Measurements from ENCODE around the gene C1QTNF12. TPM values are rescaled to one million over a fixed set of nuclear protein-coding genes. Genes with fewer than 3 reads are reported as not detected.

The C1QTNF12 gene
- total RNA-seq, 1 donor: 0.36 TPM

DNA sequence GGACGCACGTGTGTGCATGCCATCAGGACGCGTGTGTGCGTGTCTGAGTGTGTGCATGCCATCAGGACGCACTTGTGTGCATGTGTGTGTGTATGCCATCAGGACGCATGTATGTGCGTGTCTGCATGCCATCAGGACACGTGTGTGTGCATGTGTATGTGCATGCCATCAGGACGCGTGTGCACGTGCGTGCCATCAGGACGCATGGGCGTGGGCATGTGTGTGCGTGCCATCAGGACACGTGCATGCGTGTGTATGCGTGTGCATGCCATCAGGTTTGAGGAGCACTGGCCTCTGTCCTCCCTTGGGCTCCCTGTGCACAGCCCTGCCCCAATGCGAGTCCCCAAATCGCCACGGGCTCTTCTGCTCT, 12.6 kb upstream of the C1QTNF12 start:
- Histone ChIP-seq H3K9me3 (ENCODE audit: low read depth, low read length) (no peaks in the 10 kb centered on the region), H3K36me3 (ENCODE audit: insufficient read depth, low read length) (peaks cover 77% of the 10 kb centered on the region), H3K79me2 (ENCODE audit: insufficient read depth, low read length) (peaks cover 64% of the 10 kb centered on the region), H3K4me3 (ENCODE audit: insufficient read depth, low read length) (no peak overlapping the region), H3K4me2 (ENCODE audit: insufficient read depth, low read length) (no peak overlapping the region), H3K27ac (ENCODE audit: low read depth, low read length) (no peak overlapping the region), H3K4me1 (ENCODE audit: insufficient read depth, low read length) (peaks cover 4% of the 10 kb centered on the region), H2AFZ (ENCODE audit: low read length) (no peak overlapping the region), H3K27me3 (ENCODE audit: insufficient read depth, low read length) (no peaks in the 10 kb centered on the region), H4K20me1 (ENCODE audit: insufficient read depth, low read length) (peaks cover 40% of the 10 kb centered on the region)
- TF ChIP-seq, protein P1, sequence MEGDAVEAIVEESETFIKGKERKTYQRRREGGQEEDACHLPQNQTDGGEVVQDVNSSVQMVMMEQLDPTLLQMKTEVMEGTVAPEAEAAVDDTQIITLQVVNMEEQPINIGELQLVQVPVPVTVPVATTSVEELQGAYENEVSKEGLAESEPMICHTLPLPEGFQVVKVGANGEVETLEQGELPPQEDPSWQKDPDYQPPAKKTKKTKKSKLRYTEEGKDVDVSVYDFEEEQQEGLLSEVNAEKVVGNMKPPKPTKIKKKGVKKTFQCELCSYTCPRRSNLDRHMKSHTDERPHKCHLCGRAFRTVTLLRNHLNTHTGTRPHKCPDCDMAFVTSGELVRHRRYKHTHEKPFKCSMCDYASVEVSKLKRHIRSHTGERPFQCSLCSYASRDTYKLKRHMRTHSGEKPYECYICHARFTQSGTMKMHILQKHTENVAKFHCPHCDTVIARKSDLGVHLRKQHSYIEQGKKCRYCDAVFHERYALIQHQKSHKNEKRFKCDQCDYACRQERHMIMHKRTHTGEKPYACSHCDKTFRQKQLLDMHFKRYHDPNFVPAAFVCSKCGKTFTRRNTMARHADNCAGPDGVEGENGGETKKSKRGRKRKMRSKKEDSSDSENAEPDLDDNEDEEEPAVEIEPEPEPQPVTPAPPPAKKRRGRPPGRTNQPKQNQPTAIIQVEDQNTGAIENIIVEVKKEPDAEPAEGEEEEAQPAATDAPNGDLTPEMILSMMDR (IDR thresholded peaks at IDR 0.05; ENCODE audit: extremely low read depth, low read depth, low read length): no peak
- no peak for DNase-seq (ENCODE audit: insufficient read length, low spot score, missing footprints)

DNA sequence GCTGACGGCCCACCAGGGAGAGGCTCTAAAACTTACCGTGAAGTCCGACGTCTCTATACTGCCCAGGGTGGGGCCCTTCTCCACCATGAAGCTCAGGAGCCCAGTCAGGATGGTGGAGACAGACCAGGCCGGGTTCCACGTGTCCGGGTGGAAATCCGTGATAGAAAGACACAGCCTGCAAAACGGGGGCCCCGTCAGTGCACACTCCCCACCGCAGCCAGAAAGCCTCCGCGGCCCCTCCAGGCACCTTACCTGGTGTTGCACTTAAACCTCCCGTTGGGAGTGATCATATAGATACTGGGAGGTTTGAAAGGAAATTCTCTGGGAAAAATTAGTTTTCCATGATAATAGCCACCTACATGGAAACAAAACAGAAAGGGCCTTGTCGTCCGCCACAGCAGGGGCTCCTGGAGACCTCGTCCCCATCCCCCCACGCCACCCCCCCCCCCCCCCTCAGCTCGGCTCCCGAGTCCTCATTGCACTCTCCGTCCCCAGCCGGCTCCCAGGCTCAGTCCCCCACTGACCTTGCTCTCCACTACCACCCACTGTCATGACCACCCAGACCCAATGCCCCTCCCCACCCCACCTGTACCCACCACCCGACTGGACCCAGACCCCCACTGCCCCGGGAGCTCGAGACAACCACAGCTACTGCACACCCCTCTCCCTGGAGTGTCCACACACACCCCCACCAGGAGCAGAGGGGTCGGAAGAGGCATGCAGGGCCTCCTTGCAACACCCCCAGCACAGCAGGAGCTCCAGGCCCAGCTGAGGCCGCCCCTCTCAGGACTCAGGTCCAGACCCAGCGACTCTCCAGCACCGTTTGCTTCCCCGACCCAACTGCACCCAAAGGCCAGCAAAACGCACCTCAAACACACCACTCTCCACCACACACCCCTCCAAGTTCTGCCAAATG, 10.7 kb upstream of the C1QTNF12 start:
- TF ChIP-seq, protein P1 (IDR thresholded peaks at IDR 0.05; ENCODE audit: extremely low read depth, low read depth, low read length): no peak
- Histone ChIP-seq H3K36me3 (ENCODE audit: insufficient read depth, low read length) (peaks cover 74% of the 10 kb centered on the region), H3K4me3 (ENCODE audit: insufficient read depth, low read length) (no peak overlapping the region), H3K27ac (ENCODE audit: low read depth, low read length) (no peak overlapping the region), H3K4me1 (ENCODE audit: insufficient read depth, low read length) (no peaks in the 10 kb centered on the region), H3K4me2 (ENCODE audit: insufficient read depth, low read length) (no peak overlapping the region), H3K9me3 (ENCODE audit: low read depth, low read length) (no peaks in the 10 kb centered on the region), H3K27me3 (ENCODE audit: insufficient read depth, low read length) (no peaks in the 10 kb centered on the region), H2AFZ (ENCODE audit: low read length) (no peak overlapping the region), H4K20me1 (ENCODE audit: insufficient read depth, low read length) (peaks cover 32% of the 10 kb centered on the region), H3K79me2 (ENCODE audit: insufficient read depth, low read length) (peaks cover 45% of the 10 kb centered on the region)
- DNase-seq (ENCODE audit: insufficient read length, low spot score, missing footprints): no peak

DNA sequence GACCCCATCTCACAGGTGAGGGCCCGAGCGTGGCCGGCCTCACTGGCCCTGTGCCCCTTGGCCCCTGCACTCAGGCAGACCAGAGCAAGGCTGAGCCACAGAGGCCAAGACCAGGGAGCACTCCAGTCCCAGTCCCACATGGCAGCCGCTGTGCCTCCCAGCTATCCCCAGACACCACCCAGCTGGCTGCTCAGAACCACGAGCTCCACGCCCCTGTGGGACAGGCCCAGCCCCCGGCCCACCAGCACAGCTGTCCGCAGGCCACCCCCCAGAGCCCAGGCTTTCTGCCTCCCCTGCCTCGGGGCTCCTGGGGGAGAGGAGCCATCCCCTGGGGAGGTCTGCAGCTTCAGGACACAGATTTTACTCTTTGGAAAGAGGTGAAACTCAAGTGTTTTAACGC, 9.1 kb upstream of the C1QTNF12 start:
- H3K9me3 ChIP-seq (ENCODE audit: low read depth, low read length): no peaks in the 10 kb centered on the region
- H4K20me1 ChIP-seq (ENCODE audit: insufficient read depth, low read length): peaks cover 28% of the 10 kb centered on the region
- H2AFZ ChIP-seq (ENCODE audit: low read length): no peak overlapping the region
- TF ChIP-seq, protein P1 (IDR thresholded peaks at IDR 0.05; ENCODE audit: extremely low read depth, low read depth, low read length): no peak
- H3K4me2 ChIP-seq (ENCODE audit: insufficient read depth, low read length): no peak overlapping the region
- peaks cover 59% of the 10 kb centered on the region for H3K36me3 ChIP-seq (ENCODE audit: insufficient read depth, low read length)
- no peaks in the 10 kb centered on the region for H3K4me1 ChIP-seq (ENCODE audit: insufficient read depth, low read length)
- DNase-seq (ENCODE audit: insufficient read length, low spot score, missing footprints): peak; percentile 88
- H3K4me3 ChIP-seq (ENCODE audit: insufficient read depth, low read length): no peak overlapping the region
- H3K27ac ChIP-seq (ENCODE audit: low read depth, low read length): no peak overlapping the region
- peaks cover 32% of the 10 kb centered on the region for H3K79me2 ChIP-seq (ENCODE audit: insufficient read depth, low read length)
- H3K27me3 ChIP-seq (ENCODE audit: insufficient read depth, low read length): no peaks in the 10 kb centered on the region

DNA sequence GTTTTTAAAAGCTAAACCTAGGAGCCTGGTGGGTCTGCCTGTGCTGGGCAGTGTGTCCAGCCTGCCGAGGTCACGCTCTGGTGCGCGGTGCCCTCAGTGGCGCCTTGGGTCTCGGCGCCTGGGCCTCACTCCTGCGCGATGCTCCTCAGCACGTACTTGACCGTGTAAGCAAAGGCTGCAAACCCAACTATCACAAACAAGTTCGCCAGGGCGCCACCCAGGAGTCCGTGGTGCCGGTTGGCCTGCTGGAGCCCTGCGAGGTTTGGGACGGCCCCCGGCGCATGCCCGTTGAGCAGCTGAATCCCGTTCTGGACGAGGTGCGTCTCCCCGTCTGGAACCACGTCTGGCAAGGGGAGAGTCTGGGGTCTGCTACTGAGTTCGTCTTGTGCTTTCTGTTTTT, 8.6 kb upstream of the C1QTNF12 start:
- Histone ChIP-seq H4K20me1 (ENCODE audit: insufficient read depth, low read length) (peaks cover 24% of the 10 kb centered on the region), H3K27me3 (ENCODE audit: insufficient read depth, low read length) (no peaks in the 10 kb centered on the region), H3K36me3 (ENCODE audit: insufficient read depth, low read length) (peaks cover 54% of the 10 kb centered on the region), H3K9me3 (ENCODE audit: low read depth, low read length) (no peaks in the 10 kb centered on the region), H3K4me3 (ENCODE audit: insufficient read depth, low read length) (no peak overlapping the region), H3K27ac (ENCODE audit: low read depth, low read length) (no peak overlapping the region), H3K79me2 (ENCODE audit: insufficient read depth, low read length) (peaks cover 27% of the 10 kb centered on the region), H2AFZ (ENCODE audit: low read length) (no peak overlapping the region), H3K4me1 (ENCODE audit: insufficient read depth, low read length) (no peaks in the 10 kb centered on the region), H3K4me2 (ENCODE audit: insufficient read depth, low read length) (no peak overlapping the region)
- TF ChIP-seq, protein P1 (IDR thresholded peaks at IDR 0.05; ENCODE audit: extremely low read depth, low read depth, low read length): no peak
- DNase-seq (ENCODE audit: insufficient read length, low spot score, missing footprints): no peak

Data from osteoblast (primary cell).